IPS-15b (cell line): ENCODE results near the gene ELFN1.
"Not testable (repeated sequence)": the region's sequence is repeated elsewhere in the genome, so short reads cannot be mapped to it uniquely, and the experiment has no call there.

Experiments
- H3K27me3 ChIP-seq: one replicate; pipeline ENCODE4 v1.6.1; 2013; ENCODE audit warnings: low read length; ENCODE audit not compliant: control insufficient read depth, insufficient read depth
- H3K36me3 ChIP-seq: one replicate; pipeline ENCODE4 v1.6.1; 2013; ENCODE audit warnings: low read length; ENCODE audit not compliant: control insufficient read depth, insufficient read depth
- H3K4me1 ChIP-seq: one replicate; pipeline ENCODE4 v1.6.1; 2013; ENCODE audit warnings: mild to moderate bottlenecking, low read length; ENCODE audit not compliant: control insufficient read depth, insufficient read depth
- H3K4me3 ChIP-seq: one replicate; pipeline ENCODE4 v1.5.1; 2013; ENCODE audit warnings: low read depth, low read length
- H3K9ac ChIP-seq: one replicate; pipeline ENCODE4 v1.6.1; 2013; ENCODE audit warnings: low read depth, mild to moderate bottlenecking, low read length
- H3K9me3 ChIP-seq: one replicate; pipeline ENCODE4 v1.6.1; 2013; ENCODE audit warnings: mild to moderate bottlenecking, low read length; ENCODE audit not compliant: control insufficient read depth, insufficient read depth

ELFN1 gene

DNA sequence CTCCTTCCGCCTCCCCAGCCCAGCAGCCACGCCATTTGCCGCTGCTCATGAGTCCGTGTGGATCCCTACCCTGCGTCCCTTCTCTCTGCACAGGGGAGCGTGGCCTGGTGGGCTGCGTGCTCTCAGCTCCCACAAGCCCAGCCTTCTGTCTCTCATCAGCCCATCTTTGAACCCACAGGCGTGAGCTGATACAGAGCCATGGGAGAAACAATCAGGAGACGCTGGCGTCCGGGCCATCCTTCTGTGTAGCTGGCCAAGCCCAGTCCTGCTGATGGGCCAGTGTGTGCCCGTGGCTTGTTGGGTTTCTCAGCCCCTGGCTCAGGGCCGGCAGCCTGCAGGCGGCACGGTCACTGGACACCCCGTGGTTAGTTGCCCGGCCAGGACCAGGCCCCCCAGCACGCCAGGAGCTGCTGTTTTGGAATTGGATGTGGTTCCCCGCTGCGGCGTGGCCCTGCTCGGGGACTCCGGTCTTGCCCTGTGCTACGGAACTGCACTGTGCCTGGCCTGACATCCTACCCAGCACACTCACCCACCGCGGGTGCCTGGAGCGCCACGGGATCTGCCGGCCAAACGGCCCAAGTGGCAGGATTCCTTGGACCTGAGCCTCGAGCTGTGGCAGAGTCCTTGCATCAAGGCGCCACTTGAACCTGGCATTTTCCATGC, 88.9 kb downstream of the ELFN1 start:
- H3K4me1 ChIP-seq, result peaks cover 3% of the 10 kb centered on the region
- H3K4me3 ChIP-seq, result no peak overlapping the region
- no peaks in the 10 kb centered on the region for H3K36me3 ChIP-seq
- peaks cover 4% of the 10 kb centered on the region for H3K27me3 ChIP-seq
- H3K9me3 ChIP-seq, result no peaks in the 10 kb centered on the region
- no peak overlapping the region for H3K9ac ChIP-seq

DNA sequence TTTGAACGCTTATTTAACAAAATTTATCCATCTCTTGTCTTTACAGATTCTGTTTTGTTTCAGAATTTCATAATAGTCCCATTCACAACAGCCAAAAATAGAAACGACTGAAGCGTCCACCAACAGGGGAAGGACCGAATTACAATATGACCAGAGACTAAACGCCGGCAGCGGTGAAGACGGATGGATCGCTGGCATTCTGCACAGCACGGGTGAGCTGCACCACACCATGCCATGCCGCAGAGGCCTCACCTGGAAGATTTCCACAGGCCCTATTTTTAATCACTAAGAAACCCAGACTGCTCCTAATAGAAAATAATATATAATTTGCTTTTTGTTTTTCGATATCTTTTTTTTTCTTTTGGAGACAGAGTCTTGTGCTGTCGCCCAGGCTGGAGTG, 91.0 kb downstream of the ELFN1 start:
- Histone ChIP-seq H3K36me3 (no peaks in the 10 kb centered on the region), H3K4me1 (no peaks in the 10 kb centered on the region), H3K4me3 (no peak overlapping the region), H3K9ac (no peak overlapping the region), H3K9me3 (no peaks in the 10 kb centered on the region), H3K27me3 (peaks cover 4% of the 10 kb centered on the region)

DNA sequence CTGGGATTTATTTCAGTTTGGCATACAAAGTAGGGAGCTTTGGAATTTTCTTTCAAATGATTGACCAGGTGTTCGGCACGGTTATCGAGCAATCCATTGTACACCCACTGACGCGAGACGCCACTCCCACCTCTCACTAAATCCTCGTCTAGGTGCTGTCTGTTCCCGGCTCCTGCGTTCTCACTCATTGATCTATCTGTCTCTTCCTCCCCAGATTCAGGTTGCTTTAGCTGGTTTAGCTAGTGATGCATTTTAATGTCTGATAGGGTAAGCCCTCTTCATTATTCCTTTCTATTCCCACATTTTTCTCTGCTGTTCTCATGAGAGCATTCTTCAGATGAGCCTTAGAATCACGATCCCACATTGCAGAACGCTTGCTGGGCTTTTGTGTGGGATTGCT, 91.7 kb downstream of the ELFN1 start:
- H3K4me1 ChIP-seq, result no peaks in the 10 kb centered on the region
- no peaks in the 10 kb centered on the region for H3K36me3 ChIP-seq
- H3K27me3 ChIP-seq, result peaks cover 4% of the 10 kb centered on the region
- H3K4me3 ChIP-seq, result no peak overlapping the region
- H3K9me3 ChIP-seq, result no peaks in the 10 kb centered on the region
- no peak overlapping the region for H3K9ac ChIP-seq

DNA sequence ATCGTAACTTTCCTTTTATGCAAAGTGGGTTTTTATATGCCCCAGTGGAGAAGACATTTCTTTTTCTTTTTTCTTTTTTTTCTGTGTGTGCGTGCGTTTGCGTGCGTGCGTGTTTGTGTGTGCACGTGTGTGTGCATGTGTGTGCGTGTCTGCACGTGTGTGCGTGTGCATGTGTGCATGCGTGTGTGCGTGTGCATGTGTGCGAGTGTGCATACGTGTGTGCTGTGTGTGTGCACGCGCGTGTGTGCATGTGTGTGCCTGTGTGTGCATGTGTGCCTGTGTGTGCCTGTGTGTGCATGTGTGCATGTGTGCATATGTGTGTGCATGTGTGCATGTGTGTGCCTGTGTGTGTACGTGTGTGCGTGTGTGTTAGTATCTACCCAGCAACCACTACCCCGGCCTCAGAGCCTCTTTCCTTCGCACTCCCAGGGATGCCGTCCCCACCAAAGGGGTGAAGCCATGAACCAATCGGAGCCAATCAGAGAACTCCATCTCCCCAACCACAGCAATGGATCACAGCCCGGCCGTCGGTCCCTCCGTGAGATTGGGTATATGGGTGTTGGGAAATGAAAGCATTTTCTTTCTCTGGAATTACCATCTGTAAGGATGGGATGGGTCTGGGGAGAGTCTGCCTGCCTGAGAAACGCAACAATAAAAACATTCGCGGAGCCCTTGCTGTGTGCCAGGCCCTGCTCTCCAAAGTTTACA, 92.3 kb downstream of the ELFN1 start:
- Histone ChIP-seq H3K4me3 (no peak overlapping the region), H3K4me1 (no peaks in the 10 kb centered on the region), H3K36me3 (no peaks in the 10 kb centered on the region), H3K9ac (no peak overlapping the region), H3K9me3 (no peaks in the 10 kb centered on the region), H3K27me3 (peaks cover 4% of the 10 kb centered on the region)

DNA sequence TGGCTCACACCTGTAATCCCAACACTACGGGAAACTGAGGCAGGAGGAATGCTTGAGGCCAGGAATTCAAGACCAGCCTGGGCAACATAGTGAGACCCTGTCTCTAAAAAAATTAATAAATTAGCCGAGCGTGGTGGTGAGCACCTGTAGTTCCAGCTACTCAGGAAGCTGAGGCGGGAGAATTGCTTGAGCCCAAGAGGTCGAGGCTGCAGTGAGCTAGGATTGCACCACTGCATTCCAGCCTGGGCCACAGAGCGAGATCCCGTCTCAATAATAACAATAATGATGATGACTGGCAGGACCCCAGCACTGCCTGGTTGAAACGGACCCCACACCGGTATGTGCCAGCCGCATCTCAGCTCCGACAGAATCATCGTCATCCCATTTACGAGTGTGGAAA, 93.0 kb downstream of the ELFN1 start:
- Histone ChIP-seq H3K4me3 (no peak overlapping the region), H3K27me3 (peaks cover under 1% of the 10 kb centered on the region), H3K9me3 (no peaks in the 10 kb centered on the region)

DNA sequence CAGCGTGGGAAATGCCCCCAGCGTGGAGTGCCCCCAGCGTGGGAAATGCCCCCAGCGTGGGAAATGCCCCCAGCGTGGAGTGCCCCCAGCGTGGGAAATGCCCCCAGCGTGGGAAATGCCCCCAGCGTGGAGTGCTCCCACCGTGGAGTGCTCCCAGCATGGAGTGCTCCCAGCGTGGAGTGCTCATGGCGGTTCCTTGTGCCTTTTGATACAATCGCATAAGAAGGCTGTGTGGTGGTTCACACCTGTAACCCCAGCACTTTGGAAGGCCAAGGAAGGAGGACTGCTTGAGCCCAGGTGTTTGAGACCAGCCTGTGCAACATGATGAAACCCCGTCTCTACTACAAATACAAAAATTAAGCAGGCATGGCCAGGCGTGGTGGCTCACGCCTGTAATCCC, 93.8 kb downstream of the ELFN1 start:
- not testable (repeated sequence) for H3K4me3 ChIP-seq, H3K36me3 ChIP-seq, H3K4me1 ChIP-seq, H3K9ac ChIP-seq, H3K9me3 ChIP-seq, H3K27me3 ChIP-seq

More for the DNA sequence above, 93.0 kb downstream of the ELFN1 start:
- no peak overlapping the region for H3K9ac ChIP-seq
- H3K36me3 ChIP-seq, result no peaks in the 10 kb centered on the region
- H3K4me1 ChIP-seq, result no peaks in the 10 kb centered on the region

DNA sequence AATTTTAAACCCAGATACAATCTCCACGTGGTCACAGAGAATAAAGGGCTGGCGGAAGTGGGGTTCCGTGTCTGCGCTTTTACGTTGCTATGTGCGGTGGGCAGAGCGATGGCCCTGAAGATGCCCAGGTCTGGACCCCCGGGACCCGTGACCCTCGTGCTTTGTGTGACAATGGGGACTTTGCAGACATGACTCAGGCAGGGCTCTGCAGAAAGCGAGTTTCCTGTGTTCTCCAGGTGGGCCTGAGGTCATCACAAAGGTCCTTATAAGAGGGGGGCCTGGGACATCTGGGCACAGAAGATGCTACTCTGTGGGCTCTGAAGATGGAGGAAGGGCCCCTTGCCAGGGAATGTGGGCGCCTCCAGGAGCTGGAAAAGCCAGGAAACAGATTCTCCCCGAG, 95.3 kb downstream of the ELFN1 start:
- Histone ChIP-seq H3K36me3 (no peaks in the 10 kb centered on the region), H3K9me3 (no peaks in the 10 kb centered on the region), H3K4me3 (no peak overlapping the region), H3K27me3 (no peaks in the 10 kb centered on the region), H3K4me1 (no peaks in the 10 kb centered on the region), H3K9ac (no peak overlapping the region)

DNA sequence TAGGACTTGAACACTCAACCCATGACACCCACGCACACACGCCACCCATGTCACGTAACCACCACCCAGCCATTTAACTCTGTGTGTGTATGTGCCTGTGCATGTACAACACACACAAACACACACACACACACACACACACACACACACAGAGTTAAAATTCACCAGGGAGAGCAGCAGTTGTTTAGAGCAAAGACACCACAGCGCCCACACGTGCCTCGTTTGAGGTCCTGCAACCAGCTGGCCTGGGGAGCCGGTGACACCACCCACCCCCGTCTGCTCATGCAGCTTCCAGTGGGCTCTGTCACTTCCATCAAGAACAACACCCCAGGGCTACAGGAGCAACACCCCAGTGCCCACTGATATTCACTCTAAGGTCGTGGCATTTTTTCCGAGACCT, 97.4 kb downstream of the ELFN1 start:
- Histone ChIP-seq H3K9ac (no peak overlapping the region), H3K27me3 (no peaks in the 10 kb centered on the region), H3K4me1 (no peaks in the 10 kb centered on the region), H3K9me3 (no peaks in the 10 kb centered on the region), H3K36me3 (no peaks in the 10 kb centered on the region), H3K4me3 (no peak overlapping the region)

DNA sequence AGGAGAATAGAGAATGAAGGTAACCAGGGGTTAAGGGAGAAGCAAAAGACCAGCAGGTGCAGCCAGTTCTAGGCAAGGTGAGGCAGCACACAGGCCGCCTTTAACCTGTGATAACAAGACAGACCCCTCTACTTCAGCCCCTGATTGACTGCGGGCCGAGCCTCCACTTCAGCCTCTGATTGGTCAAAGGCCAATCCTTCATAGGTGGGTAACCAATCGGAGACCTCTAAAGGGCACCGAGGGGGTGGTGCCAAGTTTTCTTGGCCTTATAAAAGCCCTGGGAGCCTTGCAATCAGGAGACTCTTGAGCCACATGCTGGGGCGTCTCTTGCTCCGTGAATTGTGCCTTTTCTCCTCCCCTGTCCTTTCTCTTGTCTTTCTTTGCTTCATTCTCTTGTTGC, 98.8 kb downstream of the ELFN1 start:
- H3K4me1 ChIP-seq, result no peaks in the 10 kb centered on the region
- no peak overlapping the region for H3K9ac ChIP-seq
- H3K4me3 ChIP-seq, result no peak overlapping the region
- H3K9me3 ChIP-seq, result no peaks in the 10 kb centered on the region
- H3K27me3 ChIP-seq, result no peaks in the 10 kb centered on the region
- H3K36me3 ChIP-seq, result no peaks in the 10 kb centered on the region

DNA sequence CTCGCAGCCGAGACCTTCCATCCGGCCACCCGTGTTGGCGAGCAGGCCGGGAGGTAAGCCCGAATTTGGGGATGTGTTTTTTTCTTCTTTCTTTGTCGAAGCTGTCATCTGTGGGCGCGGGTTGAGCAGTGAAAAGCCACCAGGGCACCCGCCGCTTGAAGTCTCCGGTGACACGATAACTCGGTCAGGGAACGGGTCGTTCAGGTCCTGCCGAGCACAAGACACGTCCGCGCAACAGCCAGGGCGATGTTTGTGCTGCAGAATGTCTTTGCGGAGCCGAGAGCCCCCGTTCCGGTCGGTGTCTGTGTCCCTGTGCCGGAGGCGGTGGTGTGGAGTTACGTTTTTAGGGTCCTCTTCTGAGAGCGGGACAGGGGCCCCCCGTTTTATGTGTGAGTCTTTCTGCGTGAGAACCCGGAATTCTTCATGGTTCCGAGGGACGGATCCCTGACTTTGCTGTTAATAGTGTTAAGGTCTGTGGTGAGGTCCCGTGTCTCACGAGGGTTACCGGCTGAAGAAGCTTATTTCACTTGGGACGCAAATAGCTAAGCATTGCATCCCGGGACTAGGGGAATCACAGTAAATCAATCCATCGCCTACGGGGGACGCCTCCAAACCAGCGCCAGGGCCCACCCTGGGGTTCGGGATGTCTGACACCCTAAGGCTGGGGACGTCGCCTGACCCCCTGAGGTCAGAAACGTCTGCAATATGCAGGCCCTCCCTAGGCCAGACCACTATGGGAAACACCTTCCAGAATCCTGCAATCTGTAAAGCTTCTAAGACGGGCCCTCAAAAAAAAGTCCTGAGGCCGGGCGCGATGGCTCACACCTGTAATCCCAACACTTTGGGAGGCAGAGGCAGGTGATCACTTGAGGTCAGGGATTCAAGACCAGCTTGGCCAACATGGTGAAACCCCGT, 99.5 kb downstream of the ELFN1 start:
- H3K4me3 ChIP-seq, result no peak overlapping the region
- H3K9me3 ChIP-seq, result no peaks in the 10 kb centered on the region
- no peak overlapping the region for H3K9ac ChIP-seq
- H3K36me3 ChIP-seq, result no peaks in the 10 kb centered on the region
- H3K4me1 ChIP-seq, result no peaks in the 10 kb centered on the region
- H3K27me3 ChIP-seq, result no peaks in the 10 kb centered on the region

DNA sequence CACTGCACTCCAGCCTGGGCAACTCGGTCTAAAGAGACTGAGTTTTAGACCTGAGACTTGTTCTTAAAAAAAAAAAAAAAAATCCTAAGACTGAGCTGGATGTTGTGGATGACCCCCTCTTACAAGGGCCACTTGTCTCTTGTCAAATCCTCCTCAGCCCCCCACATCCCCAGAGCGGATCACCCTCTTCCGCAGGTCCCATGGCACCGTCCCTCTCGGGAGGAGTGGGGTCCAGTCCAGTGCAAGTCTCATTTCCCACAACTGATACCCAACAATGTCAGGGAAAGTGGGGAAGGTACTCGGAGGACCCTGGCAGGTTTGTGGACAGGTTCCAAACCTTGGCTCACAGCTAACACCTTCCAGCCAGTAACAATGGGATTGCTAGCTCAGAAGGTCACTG, 100.3 kb downstream of the ELFN1 start:
- Histone ChIP-seq H3K9ac (no peak overlapping the region), H3K4me3 (no peak overlapping the region), H3K27me3 (no peaks in the 10 kb centered on the region), H3K9me3 (no peaks in the 10 kb centered on the region), H3K36me3 (no peaks in the 10 kb centered on the region), H3K4me1 (no peaks in the 10 kb centered on the region)
